K562 (cell line): ENCODE measurements around the gene TMC1.

ENCODE experiments used
- CTCF ChIP-seq, 3 experiments: IDR thresholded peaks in 2 of 3; conservative IDR thresholded peaks in 1 of 3; 2 replicates each; pipeline ENCODE4 v1.5.1; 2011 to 2012; ENCODE audit warnings: low read length in 3 of 3, mild to moderate bottlenecking in 3 of 3, control low read depth in 2 of 3, improper control_type of control experiment in 1 of 3, inconsistent platforms in 1 of 3, low read depth in 1 of 3, mixed read lengths in 1 of 3, moderate library complexity in 1 of 3; ENCODE audit not compliant: insufficient read depth in 2 of 3
- EGR1 ChIP-seq: fragments of 450-650 bp; conservative IDR thresholded peaks from 2 replicates; pipeline ENCODE4 v1.6.1; 2017; ENCODE audit warnings: mild to moderate bottlenecking
- EP300 ChIP-seq: IDR thresholded peaks from 2 replicates; pipeline ENCODE4 v1.6.1; 2012; ENCODE audit warnings: low read length, improper control_type of control experiment
- EZH2 ChIP-seq: IDR thresholded peaks from 2 replicates; pipeline ENCODE4 v1.6.1; 2012; ENCODE audit warnings: low read depth, mild to moderate bottlenecking, inconsistent platforms, low read length, borderline replicate concordance
- POLR2A ChIP-seq: fragments of 450-650 bp; conservative IDR thresholded peaks from 2 replicates; pipeline ENCODE4 v1.6.1; 2016
- RAD21 ChIP-seq, 2 experiments: fragments of 250-450 bp in 1 of 2; fragments of 450-650 bp in 1 of 2; sonication (Bioruptor Pico) in 1 of 2; formaldehyde crosslinking in 1 of 2; IDR thresholded peaks in 1 of 2; conservative IDR thresholded peaks in 1 of 2; 2 replicates each; pipeline versions ENCODE4 v1.4.0 to v1.8.0; 2020 to 2022; ENCODE audit warnings: mild to moderate bottlenecking in 2 of 2, moderate library complexity in 1 of 2
- RNF2 ChIP-seq: sonication (generic); IDR thresholded peaks from 2 replicates; pipeline ENCODE4 v1.6.1; 2016
- SP2 ChIP-seq: IDR thresholded peaks from 2 replicates; pipeline ENCODE4 v1.6.1; 2011; ENCODE audit warnings: mild to moderate bottlenecking, low read depth, low read length, moderate library complexity; ENCODE audit not compliant: poor library complexity, severe bottlenecking; ENCODE audit errors: extremely low read depth
- ZNF143 ChIP-seq: sonication (generic); formaldehyde crosslinking; IDR thresholded peaks from 2 replicates; pipeline ENCODE4 v1.9.0; 2022; ENCODE audit warnings: mild to moderate bottlenecking, missing genetic modification reagents
- ZNF512 ChIP-seq: IDR thresholded peaks from 2 replicates; pipeline ENCODE4 v1.6.1; 2016; ENCODE audit warnings: missing genetic modification characterization, missing compliant biosample characterization
- ZNF57 ChIP-seq: fragments of 450-650 bp; formaldehyde crosslinking; IDR thresholded peaks from 2 replicates; pipeline ENCODE4 v1.4.0; 2020; ENCODE audit warnings: mild to moderate bottlenecking, moderate library complexity
- ZNF740 ChIP-seq, 3 experiments: fragments of 200-800 bp in 1 of 3; sonication (Bioruptor generic) in 1 of 3; sonication (generic) in 1 of 3; formaldehyde crosslinking in 1 of 3; IDR thresholded peaks; 2 replicates each; pipeline versions ENCODE4 v1.6.1 to v1.8.0; 2016 to 2022; ENCODE audit warnings: mild to moderate bottlenecking in 2 of 3, missing compliant biosample characterization in 2 of 3, missing genetic modification characterization in 2 of 3, missing genetic modification reagents in 1 of 3
- TF ChIP-seq, protein P1 (sequence below): fragments of 450-650 bp; formaldehyde crosslinking; IDR thresholded peaks from 2 replicates; pipeline ENCODE4 v1.4.0; 2022; ENCODE audit warnings: missing genetic modification characterization
- TF ChIP-seq, protein P2 (sequence below): fragments of 250-450 bp; sonication (Bioruptor Pico); IDR thresholded peaks from 2 replicates; pipeline ENCODE4 v1.8.0; 2021; ENCODE audit warnings: moderate library complexity, mild to moderate bottlenecking, inconsistent platforms

GRCh38 chr9:72749276-72749675 is 227.9 kb downstream of the TMC1 start:
- TF ChIP-seq EZH2, result no peak
- TF ChIP-seq RAD21 (CRISPR knock-in tag; conservative IDR thresholded peaks at IDR 0.05 in 1 of 2, IDR thresholded peaks at IDR 0.05 in 1 of 2), result no peak
- no peak for TF ChIP-seq ZNF143 (CRISPR knock-in tag)
- TF ChIP-seq, protein P1, sequence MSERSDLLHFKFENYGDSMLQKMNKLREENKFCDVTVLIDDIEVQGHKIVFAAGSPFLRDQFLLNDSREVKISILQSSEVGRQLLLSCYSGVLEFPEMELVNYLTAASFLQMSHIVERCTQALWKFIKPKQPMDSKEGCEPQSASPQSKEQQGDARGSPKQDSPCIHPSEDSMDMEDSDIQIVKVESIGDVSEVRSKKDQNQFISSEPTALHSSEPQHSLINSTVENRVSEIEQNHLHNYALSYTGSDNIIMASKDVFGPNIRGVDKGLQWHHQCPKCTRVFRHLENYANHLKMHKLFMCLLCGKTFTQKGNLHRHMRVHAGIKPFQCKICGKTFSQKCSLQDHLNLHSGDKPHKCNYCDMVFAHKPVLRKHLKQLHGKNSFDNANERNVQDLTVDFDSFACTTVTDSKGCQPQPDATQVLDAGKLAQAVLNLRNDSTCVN (CRISPR knock-in tag), result no peak
- no peak for TF ChIP-seq POLR2A
- TF ChIP-seq ZNF57 (CRISPR knock-in tag), result no peak
- no peak for TF ChIP-seq EP300
- TF ChIP-seq CTCF (IDR thresholded peaks at IDR 0.05 in 2 of 3, conservative IDR thresholded peaks at IDR 0.05 in 1 of 3; ENCODE audit: insufficient read depth in 2 of 3, low read depth in 1 of 3, low read length in 3 of 3), result no peak
- no peak for TF ChIP-seq ZNF740 (CRISPR knock-in tag; IDR thresholded peaks at IDR 0.05)
- TF ChIP-seq ZNF740 (tag; IDR thresholded peaks at IDR 0.05), result no peak
- TF ChIP-seq SP2, result no peak
- no peak for TF ChIP-seq EGR1
- TF ChIP-seq RNF2, result no peak
- TF ChIP-seq ZNF512, result no peak
- TF ChIP-seq, protein P2, sequence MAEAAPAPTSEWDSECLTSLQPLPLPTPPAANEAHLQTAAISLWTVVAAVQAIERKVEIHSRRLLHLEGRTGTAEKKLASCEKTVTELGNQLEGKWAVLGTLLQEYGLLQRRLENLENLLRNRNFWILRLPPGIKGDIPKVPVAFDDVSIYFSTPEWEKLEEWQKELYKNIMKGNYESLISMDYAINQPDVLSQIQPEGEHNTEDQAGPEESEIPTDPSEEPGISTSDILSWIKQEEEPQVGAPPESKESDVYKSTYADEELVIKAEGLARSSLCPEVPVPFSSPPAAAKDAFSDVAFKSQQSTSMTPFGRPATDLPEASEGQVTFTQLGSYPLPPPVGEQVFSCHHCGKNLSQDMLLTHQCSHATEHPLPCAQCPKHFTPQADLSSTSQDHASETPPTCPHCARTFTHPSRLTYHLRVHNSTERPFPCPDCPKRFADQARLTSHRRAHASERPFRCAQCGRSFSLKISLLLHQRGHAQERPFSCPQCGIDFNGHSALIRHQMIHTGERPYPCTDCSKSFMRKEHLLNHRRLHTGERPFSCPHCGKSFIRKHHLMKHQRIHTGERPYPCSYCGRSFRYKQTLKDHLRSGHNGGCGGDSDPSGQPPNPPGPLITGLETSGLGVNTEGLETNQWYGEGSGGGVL (CRISPR knock-in tag), result no peak
